Hepatocyte (in vitro differentiated cells): ENCODE measurements around the gene ADAMTSL3. TPM values are rescaled to one million over a fixed set of nuclear protein-coding genes. Genes with fewer than 3 reads are reported as not detected.
"Not testable (repeated sequence)": the region's sequence is repeated elsewhere in the genome, so short reads cannot be mapped to it uniquely, and the experiment has no call there.

Experiments used
- DNase-seq: peaks from one replicate; pipeline ENCODE4 v3.0.0-alpha.2; 2016; ENCODE audit warnings: low spot score
- H2AFZ ChIP-seq: fragments of 200-600 bp; sonication (generic); 2 replicates; pipeline ENCODE4 v1.6.0; 2016; ENCODE audit warnings: antibody characterized with exemption, mild to moderate bottlenecking
- H3K27ac ChIP-seq: fragments of 200-600 bp; sonication (generic); 2 replicates; pipeline ENCODE4 v1.5.1; 2016; ENCODE audit warnings: mild to moderate bottlenecking
- H3K27me3 ChIP-seq: fragments of 200-600 bp; sonication (generic); 2 replicates; pipeline ENCODE4 v1.6.1; 2016
- H3K36me3 ChIP-seq: fragments of 200-600 bp; sonication (generic); replicated peaks from 2 replicates; pipeline ENCODE4 v1.5.1; 2016; ENCODE audit warnings: low read depth; ENCODE audit not compliant: insufficient read depth
- H3K4me1 ChIP-seq: fragments of 200-600 bp; sonication (generic); 2 replicates; pipeline ENCODE4 v1.5.1; 2016; ENCODE audit warnings: mild to moderate bottlenecking, moderate library complexity; ENCODE audit not compliant: insufficient read depth
- H3K4me2 ChIP-seq: fragments of 200-600 bp; sonication (generic); 2 replicates; pipeline ENCODE4 v1.6.0; 2016
- H3K4me3 ChIP-seq: fragments of 200-600 bp; sonication (generic); 2 replicates; pipeline ENCODE4 v1.5.1; 2016; ENCODE audit warnings: mild to moderate bottlenecking
- H3K79me2 ChIP-seq: fragments of 200-600 bp; sonication (generic); 2 replicates; pipeline ENCODE4 v1.6.0; 2017; ENCODE audit warnings: mild to moderate bottlenecking
- H3K9me2 ChIP-seq: fragments of 200-600 bp; sonication (generic); replicated peaks from 2 replicates; pipeline ENCODE4 v1.6.0; 2017; ENCODE audit warnings: mild to moderate bottlenecking; ENCODE audit not compliant: insufficient read depth
- H3K9me3 ChIP-seq: fragments of 200-600 bp; sonication (generic); 2 replicates; pipeline ENCODE4 v1.5.1; 2016; ENCODE audit warnings: low read depth, mild to moderate bottlenecking
- H4K20me1 ChIP-seq: fragments of 200-600 bp; sonication (generic); 2 replicates; pipeline ENCODE4 v1.6.0; 2016; ENCODE audit warnings: mild to moderate bottlenecking; ENCODE audit not compliant: insufficient read depth, poor library complexity, severe bottlenecking
- EZH2 ChIP-seq: fragments of 200-600 bp; sonication (generic); IDR thresholded peaks from 2 replicates; pipeline ENCODE4 v1.6.1; 2016; ENCODE audit warnings: antibody characterized with exemption, mild to moderate bottlenecking, borderline replicate concordance
- EZH2phosphoT487 ChIP-seq: fragments of 200-600 bp; sonication (generic); IDR thresholded peaks from one replicate; pipeline ENCODE4 v1.6.1; 2018; ENCODE audit warnings: antibody characterized with exemption, mild to moderate bottlenecking, low read depth, moderate library complexity; ENCODE audit not compliant: unreplicated experiment, severe bottlenecking
- WGBS: methylation state at CpG from one replicate; pipeline ENCODE4 v1.1.6; 2016; ENCODE audit warnings: low lambda C conversion rate; ENCODE audit errors: missing lambda C conversion rate; 5-methylcytosine and 5-hydroxymethylcytosine counted together
- polyA plus RNA-seq: library from polyadenylated mRNA; unstranded; fragments of >200 nt; fragmentation: Nextera tagmentation; extraction: Ambion mirVana; gene quantifications from 2 replicates; pipeline ENCODE4 v1.2.1, GENCODE V29; 2016
- total RNA-seq: library from RNA; depleted of rRNA; stranded (reverse); fragments of >200 nt; gene quantifications from 2 replicates; pipeline ENCODE4 v1.2.3, GENCODE V29; 2014
- TF ChIP-seq, protein P1 (sequence below): fragments of 200-600 bp; sonication (generic); IDR thresholded peaks from 2 replicates; pipeline ENCODE4 v1.5.1; 2016; ENCODE audit warnings: antibody characterized with exemption, mild to moderate bottlenecking; ENCODE audit not compliant: poor library complexity

ADAMTSL3 gene
- total and polyA plus RNA-seq, 2 experiments from 2014 or later: 5.0 to 5.2 TPM

DNA sequence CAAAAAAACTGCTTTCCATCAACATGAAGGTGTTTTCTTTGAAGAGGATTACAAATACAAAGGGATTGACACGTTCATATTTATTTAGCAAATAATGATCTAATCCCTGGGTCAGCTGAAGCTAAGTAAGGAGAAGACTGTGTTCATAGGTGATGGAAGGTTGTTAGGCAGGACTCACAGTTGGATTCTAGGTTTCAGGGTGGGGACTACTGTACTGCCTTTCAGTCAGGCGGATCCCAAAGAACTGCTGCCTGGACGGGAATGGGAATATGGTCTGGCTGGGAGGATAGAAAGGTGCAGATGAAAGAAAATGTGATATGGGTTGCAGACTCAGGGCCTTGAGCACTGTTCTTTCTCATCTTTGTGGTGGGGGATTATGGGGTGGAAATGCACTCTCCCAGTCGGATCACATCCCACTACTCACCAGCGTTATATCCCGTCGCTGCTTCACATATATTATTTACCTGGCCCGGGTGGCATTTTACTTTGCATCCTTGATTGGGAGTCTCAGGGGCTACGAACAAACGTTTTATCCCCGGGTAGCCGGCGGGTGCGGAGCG is 425.5 kb downstream of the ADAMTSL3 start:
- peaks cover 30% of the 10 kb centered on the region for H3K27me3 ChIP-seq
- H3K79me2 ChIP-seq, H3K4me1 ChIP-seq: not testable (repeated sequence)

DNA sequence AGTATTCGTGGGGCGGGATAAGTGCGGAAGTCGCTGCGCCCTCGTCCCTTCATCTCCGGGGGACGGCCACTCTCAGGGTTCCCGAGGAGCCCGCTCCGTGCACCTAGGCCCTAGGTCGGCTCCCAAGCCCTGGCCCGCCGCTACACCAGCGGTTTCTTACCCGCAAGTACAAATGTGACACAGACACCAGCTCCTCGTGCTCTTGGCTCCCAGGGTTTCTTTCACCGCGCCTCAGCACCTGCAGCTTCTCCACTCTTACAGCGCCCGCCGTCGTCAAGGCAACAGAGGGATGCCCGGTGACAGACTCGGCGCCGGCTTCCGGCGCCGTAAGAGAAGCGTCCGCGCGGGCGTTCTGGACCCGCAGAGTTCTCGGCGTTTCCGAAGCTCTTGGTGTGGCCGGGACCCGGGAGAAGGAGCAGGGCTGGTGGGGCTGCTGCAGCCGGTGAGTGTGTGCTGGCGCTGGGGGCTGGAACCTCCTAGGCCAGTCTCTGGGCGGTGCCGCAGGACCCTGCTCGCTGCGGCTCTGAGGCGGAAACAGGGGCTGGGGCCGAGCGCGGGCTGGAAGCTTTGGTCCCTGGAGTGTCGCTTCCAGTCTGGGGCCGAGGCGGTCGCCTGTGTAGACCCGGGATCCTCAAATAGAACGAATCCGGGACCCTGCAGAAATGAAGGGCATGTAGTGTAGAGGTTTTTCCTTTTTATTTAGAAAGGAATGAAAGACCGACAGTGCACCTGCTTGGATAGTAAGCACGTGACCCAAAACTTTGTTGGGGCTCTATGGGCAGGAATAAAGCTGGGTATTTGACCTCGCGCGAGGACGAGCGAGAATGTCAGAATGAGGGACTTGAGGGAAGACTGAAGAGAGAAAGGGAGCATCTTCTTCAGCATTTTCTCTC is 426.2 kb downstream of the ADAMTSL3 start:
- peak; percentile 60 for DNase-seq
- Histone ChIP-seq H4K20me1 (no peaks in the 10 kb centered on the region), H3K4me3 (peak overlapping the region; percentile 60), H3K27me3 (peaks cover 30% of the 10 kb centered on the region), H3K4me1 (no peaks in the 10 kb centered on the region), H3K27ac (no peak overlapping the region), H3K4me2 (peak overlapping the region; percentile 93), H3K9me3 (no peaks in the 10 kb centered on the region), H3K9me2 (no peaks in the 10 kb centered on the region), H3K36me3 (no peaks in the 10 kb centered on the region), H2AFZ (peak overlapping the region; percentile 93), H3K79me2 (no peaks in the 10 kb centered on the region)
- 2% methylated on average over 65 of the region's 65 CpGs for WGBS
- peak; percentile 14 for TF ChIP-seq EZH2
- TF ChIP-seq, protein P1, sequence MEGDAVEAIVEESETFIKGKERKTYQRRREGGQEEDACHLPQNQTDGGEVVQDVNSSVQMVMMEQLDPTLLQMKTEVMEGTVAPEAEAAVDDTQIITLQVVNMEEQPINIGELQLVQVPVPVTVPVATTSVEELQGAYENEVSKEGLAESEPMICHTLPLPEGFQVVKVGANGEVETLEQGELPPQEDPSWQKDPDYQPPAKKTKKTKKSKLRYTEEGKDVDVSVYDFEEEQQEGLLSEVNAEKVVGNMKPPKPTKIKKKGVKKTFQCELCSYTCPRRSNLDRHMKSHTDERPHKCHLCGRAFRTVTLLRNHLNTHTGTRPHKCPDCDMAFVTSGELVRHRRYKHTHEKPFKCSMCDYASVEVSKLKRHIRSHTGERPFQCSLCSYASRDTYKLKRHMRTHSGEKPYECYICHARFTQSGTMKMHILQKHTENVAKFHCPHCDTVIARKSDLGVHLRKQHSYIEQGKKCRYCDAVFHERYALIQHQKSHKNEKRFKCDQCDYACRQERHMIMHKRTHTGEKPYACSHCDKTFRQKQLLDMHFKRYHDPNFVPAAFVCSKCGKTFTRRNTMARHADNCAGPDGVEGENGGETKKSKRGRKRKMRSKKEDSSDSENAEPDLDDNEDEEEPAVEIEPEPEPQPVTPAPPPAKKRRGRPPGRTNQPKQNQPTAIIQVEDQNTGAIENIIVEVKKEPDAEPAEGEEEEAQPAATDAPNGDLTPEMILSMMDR: no peak

More for the DNA sequence above, 425.5 kb downstream of the ADAMTSL3 start:
- H3K9me2 ChIP-seq, H3K27ac ChIP-seq, DNase-seq, H4K20me1 ChIP-seq, H3K9me3 ChIP-seq, H3K36me3 ChIP-seq: not testable (repeated sequence)
- WGBS: 13% methylated on average over 15 of the region's 15 CpGs
- Histone ChIP-seq H3K4me3 (peak overlapping the region; percentile 60), H3K4me2 (peak overlapping the region; percentile 93), H2AFZ (peak overlapping the region; percentile 93)

DNA sequence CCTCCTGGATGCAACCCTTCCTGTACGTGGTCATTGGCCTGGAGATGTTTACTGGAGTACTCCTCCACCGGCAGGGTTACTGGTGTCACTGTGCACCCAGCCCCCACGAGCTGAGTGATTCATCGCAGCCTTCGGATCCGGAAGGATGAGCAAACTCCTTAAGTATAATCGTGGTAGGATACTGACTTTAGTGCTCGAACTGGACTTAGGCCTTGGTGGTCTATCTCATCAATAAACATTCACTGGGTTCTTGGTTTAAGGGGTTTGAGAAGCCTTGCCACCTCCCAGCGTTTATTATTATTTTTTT is 426.8 kb downstream of the ADAMTSL3 start:
- H3K9me2 ChIP-seq, H3K9me3 ChIP-seq, H3K4me3 ChIP-seq, H3K27ac ChIP-seq, H3K79me2 ChIP-seq, H4K20me1 ChIP-seq, H3K4me1 ChIP-seq, H3K36me3 ChIP-seq: not testable (repeated sequence)
- DNase-seq: peak; percentile 30
- Histone ChIP-seq H3K4me2 (peak overlapping the region; percentile 93), H3K27me3 (peaks cover 30% of the 10 kb centered on the region), H2AFZ (peak overlapping the region; percentile 93)
- 29% methylated on average over 9 of the region's 9 CpGs for WGBS

DNA sequence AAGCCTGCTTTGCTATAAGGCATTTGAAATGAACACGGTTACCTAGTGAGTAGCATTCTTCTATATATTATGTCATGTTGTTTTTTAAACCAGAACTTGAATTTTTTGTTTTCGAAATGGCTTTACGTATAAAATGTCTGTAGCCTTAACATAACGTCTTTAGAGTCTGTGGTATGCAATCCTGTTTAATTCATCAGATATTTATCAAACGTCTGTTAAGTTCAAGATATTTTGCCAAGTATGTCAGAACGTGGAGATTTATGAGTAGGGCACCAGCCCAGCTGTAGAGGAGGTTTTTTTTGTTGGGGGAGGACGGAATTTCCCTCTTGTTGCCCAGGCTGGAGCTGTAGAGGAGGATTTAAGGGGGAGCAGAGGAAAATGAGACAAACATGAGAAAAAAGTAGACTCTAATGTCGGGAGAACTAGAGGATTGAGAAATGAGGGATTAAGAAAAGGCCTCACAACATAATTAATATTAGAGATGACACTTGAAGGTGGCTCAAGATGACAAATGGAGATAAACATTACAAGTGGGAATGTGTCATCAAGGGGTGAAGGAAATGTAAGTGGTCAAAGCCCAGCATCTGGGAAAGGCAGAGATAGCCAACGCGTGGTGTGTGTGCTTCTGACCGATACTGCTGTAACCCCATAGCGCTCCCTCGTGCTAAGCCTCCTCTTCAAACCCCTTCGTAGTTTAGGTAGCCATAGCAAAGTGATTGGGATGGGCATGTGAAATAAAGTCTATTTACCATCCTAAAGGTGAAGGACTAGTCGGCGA is 427.7 kb downstream of the ADAMTSL3 start:
- Histone ChIP-seq H2AFZ (no peak overlapping the region), H3K4me3 (no peak overlapping the region), H3K27ac (no peak overlapping the region), H3K9me2 (no peaks in the 10 kb centered on the region), H3K36me3 (no peaks in the 10 kb centered on the region), H3K79me2 (no peaks in the 10 kb centered on the region), H3K4me1 (no peaks in the 10 kb centered on the region), H3K9me3 (no peaks in the 10 kb centered on the region), H3K27me3 (peaks cover 30% of the 10 kb centered on the region), H4K20me1 (no peaks in the 10 kb centered on the region), H3K4me2 (peak overlapping the region; percentile 15)
- no peak for DNase-seq
- TF ChIP-seq EZH2: no peak
- TF ChIP-seq EZH2phosphoT487: no peak
- TF ChIP-seq, protein P1: no peak
- 82% methylated on average over 16 of the region's 16 CpGs for WGBS
